LNCAP (cell line): Measurements from ENCODE around the gene MACO1.

ENCODE experiments used
- CTCF ChIP-seq: fragments of 450-650 bp; IDR thresholded peaks from 2 replicates; pipeline ENCODE4 v1.5.1; 2017; ENCODE audit warnings: mild to moderate bottlenecking

Gene MACO1

GRCh38 chr1:25482211-25482610, 51.5 kb downstream of the MACO1 start:
- TF ChIP-seq CTCF, result no peak

GRCh38 chr1:25484096-25484495, 53.4 kb downstream of the MACO1 start:
- no peak for TF ChIP-seq CTCF

- no peak for TF ChIP-seq CTCF
These were observed 53.8 kb downstream of the MACO1 start for GRCh38 chr1:25484533-25484932.

- no peak for TF ChIP-seq CTCF
These were observed 55.1 kb downstream of the MACO1 start for GRCh38 chr1:25485536-25486411.

- TF ChIP-seq CTCF, result no peak
These were observed 55.9 kb downstream of the MACO1 start for GRCh38 chr1:25486602-25487001.

- TF ChIP-seq CTCF, result peak; percentile 24; the same call in 1 of the 2 replicates
These were observed 56.9 kb downstream of the MACO1 start for GRCh38 chr1:25487628-25488027.

GRCh38 chr1:25492323-25492722, 61.6 kb downstream of the MACO1 start:
- no peak for TF ChIP-seq CTCF
